Measurements from ENCODE around the gene ACER1. TPM values are rescaled to one million over a fixed set of nuclear protein-coding genes. Genes with fewer than 3 reads are reported as not detected.

ACER1 gene
- total RNA-seq, 1 donor from 2014 or later, result 4.0 TPM

DNA sequence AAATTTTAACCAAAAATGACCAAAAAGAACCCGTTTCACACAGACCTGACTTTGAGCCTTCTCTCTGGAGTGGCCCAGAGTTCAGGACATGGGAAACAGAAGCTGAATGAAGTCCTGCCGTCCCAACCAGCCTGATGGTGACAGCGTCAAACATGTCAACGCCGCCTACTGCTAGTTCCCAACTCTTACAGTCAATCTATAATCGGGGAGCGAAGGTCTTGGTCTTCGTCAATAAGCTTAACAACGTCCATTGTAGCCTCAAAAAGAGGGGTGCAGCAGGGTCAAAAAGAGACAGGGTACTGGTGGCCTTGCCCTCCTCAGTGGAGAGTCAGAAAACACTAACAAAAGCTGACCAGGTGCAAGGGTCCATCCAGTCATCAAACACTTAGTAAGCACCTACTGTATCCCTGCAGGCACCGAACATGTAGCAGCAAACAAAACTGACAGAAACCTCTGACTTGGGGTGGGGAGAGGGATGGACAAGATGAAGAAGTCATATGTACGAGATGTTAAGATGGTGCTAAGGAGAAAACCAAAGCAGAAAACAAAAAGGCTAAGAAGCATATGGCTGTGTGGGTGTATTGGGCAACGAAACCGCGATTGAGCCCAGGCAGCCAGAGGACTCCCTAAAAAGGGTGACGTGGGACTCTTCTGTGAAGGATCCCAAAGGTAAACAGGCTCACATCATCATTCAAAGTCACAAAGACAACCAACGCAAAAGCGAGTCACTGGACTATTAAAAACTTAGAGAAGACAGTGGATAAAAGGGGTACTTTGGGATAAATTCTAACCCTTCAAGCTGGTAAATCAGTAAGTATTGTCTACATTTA lies 65.6 kb downstream of the ACER1 start:
- no peak for DNase-seq

DNA sequence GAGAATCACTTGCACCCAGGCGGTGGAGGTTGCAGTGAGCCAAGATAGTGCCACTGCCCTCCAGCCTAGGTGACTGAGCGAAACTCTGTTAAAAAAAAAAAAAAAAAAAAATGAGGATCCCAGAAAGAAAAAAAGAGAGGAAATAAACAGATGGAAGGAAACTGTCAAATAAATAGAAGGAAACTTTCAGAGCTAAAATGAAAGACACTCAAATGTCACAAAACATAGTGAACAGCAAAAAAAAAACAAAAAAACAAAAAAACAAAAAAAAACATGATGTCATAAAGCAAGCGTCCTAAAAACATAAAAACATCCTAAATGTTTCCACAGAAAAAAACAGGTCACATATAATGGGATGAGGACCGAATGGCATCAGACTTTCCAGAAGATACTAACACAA lies 68.6 kb downstream of the ACER1 start:
- no peak for DNase-seq

DNA sequence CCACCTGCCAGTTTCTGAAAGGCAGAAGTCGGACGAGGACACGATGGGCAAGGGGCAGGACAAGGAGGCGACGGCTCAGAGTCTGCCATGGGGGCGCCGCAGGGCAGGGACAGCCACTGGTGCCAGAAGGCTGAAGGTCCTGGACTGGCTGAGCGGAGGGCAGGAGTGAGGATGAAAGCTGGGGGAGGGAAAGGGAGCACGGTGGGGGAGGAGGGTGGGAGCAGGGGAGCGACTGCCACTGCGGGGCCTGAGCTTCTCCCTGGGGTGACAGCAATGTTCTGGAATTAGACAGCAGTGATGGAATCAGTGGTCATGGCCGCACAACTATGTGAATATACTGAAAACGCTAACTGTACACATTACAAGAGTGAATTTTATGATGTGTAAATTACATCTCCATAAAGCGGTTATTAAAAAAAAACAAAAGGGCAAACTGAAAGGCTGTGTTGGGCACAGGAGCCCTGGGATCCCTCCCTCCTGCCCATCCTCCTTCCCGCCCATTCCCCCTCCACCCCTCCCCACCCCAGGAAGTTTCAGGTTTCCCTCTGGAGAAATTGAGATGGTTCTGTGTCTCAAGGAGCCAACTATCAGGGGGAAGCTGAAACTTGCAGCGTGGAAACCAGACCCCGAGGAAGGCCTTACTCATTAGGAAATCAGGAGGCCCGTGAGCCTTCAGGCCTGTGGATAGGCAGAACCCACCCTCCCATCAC lies 69.5 kb downstream of the ACER1 start:
- no peak for DNase-seq

DNA sequence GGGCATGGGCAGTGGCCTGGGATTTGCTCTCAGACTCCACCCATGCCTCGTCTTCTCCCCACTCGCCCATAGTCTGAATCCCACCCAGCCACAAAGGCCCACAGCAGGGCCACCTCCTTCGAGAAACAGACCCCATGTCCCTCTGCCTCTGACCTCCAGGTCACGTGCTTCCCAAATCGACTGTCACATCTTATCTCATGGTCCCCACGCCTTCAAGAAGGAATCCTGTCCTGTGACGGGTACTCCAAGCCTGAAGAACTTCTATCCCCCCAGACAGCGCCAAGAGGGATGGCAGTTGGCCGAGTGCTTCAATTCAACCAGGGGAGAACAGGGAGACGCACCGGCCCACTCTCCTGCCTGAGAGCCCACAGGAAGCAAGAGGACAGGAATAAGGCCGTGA lies 70.1 kb downstream of the ACER1 start:
- no peak for DNase-seq

DNA sequence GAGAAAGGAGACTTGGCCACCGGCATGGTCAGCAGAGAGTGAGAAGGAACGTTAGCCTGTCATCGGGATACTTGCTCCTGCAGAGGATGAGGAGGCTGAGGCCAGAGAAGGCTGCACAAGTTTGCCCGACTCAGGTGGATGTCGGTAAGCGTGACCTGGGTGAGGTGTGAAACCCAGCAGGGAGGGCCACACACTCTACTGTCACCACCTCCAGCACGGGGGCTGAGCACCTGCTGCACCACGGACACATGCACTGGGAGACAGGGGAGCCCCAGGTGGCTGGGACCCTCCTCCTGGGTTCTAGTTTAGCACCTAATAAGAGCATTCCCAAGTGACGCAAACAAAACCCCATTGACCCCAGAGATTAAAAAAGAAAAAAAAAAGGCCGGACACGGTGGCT lies 70.9 kb downstream of the ACER1 start:
- DNase-seq, result no peak

DNA sequence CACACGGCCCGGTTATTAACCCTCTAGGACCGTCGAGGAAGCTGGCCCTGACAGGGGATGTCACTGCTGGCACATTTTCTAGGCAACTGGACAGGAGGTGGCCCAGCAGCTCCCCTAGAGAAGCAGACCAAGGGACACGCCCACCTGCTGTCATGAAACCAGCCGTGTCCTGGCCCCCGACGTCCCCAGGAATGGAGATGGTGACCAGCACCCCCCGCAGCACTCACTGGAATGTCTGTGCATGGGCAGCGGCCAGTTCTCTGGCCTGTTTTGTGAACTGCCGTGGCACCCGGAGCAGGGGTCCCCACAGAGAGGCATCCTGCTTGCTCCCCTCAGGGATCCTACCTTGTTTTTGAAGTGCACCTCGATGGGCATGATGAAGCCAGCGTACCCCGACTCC lies 71.5 kb downstream of the ACER1 start:
- DNase-seq, result no peak

DNA sequence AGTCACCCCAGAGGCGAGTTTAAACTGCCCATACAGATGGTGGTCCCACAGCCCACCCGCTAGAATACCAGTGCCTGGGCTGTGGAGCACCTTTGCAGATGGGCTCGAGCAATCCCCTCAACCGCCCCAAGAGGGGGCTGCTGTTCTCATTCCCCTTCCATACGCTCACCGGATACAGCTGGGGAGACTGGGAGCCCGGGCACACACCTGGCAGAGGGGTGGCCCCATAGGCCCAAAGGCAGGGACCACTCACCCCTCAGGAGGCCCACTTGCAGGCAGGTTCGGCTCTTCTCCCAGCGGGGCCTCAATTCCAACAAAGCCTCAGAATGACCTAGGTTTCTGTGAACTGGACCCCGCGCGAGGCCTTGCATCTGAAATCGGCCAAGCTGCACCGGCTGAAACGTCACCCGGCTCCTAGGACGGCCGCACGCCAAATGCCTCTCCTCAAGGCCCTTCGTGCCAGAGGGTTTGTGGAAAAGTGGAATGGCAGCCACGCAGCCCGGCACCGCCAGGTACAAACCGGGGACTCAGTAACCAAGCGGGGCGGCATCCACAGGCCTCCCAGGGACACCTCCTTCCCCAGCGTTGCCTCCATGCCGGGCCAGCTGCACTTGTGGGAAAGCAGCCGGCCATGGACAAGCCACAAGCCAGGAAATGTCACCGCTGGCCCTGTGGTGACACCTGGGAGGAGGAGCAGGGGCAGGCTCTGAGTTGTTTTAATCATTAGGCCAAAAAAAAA lies 72.3 kb downstream of the ACER1 start:
- DNase-seq, result no peak

DNA sequence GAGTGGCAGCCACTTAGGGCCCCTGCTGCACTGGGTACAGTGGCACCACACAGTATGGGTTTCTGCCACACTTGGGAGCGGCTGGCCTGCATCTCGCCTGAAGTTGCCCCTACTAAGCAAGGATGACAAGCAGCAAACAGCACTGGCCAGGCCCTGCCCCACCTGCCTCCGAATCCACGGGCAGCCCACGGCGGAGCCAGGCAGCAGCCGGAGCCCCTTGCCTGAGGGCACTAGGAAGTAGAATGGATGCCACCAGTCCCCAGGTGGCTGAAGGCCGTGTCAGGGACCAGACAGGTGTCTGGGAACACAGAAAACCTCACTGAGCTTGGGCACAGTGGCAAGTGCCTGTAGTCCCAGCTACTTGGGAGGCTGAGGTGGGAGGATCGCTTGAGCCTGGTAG lies 73.0 kb downstream of the ACER1 start:
- no peak for DNase-seq

DNA sequence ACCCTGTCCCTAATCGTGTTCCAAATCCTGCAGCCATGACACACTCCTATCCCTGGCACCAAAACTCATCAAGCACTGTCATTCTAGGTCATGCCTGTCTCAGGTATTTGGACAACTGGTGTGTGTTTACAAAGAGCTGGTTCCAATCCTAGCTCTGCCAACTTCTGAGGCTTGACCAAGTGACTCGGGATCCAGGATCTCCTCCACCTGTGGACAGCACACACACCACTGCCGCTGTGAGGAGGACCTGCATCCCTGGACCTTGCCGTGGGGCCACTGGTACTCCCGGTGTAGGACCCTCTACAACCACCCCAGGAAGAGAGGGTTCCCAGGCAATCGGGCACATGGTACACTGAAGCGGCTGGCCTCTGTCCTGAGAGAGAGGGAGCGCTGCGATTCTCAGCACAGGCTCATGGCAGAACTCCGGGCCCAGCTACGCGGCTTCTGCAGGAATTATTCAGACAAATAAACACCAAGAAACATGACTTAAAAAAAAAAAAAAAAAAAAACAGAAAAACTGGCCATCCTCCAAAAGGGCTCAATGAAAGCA lies 74.0 kb downstream of the ACER1 start:
- DNase-seq, result no peak

DNA sequence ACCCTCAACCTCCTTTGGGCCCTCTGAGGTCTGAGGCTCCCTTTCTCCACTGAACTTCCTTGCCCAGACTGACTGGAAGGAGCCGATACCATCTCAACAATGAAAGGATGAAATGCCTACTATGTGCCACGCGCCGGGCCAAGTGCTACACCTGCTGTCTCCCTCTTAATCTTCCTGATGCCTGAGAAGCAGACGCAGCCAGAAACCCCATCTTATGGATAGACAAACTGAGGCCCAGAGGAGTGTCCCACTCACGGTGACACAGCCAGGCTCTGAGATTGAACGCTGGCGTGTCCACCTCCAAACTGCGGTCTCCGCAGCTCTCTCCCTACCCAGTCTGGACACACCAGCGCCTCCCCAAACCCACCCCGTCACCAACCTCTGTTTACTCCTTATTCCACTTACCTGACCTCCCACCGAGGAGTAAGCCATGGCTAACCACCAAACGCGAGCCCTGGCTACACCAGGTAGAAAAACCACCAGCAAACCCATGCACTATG lies 74.5 kb downstream of the ACER1 start:
- DNase-seq, result no peak

Other genes with a start within 250 kb of the ACER1 start
- gene RFX2, start 223.1 kb downstream of the ACER1 start, total RNA-seq, result 7.2 TPM
- gene ACSBG2, start 197.9 kb downstream of the ACER1 start, total RNA-seq, result 0.20 TPM
- 5.6 TPM for gene MLLT1, start 53.6 kb downstream of the ACER1 start, total RNA-seq
- gene CLPP, start 27.9 kb upstream of the ACER1 start, total RNA-seq, result 17.1 TPM
- 31.0 TPM for gene ALKBH7, start 39.2 kb upstream of the ACER1 start, total RNA-seq
- gene PSPN, start 42.3 kb upstream of the ACER1 start, total RNA-seq, result 0.59 TPM
- gene GTF2F1, start 59.6 kb upstream of the ACER1 start, total RNA-seq, result 23.9 TPM
- gene KHSRP, start 91.2 kb upstream of the ACER1 start, total RNA-seq, result 100 TPM
- gene SLC25A41, start 100.2 kb upstream of the ACER1 start, total RNA-seq, result 0.49 TPM
- gene SLC25A23, start 126.2 kb upstream of the ACER1 start, total RNA-seq, result 14.3 TPM
- gene CRB3, start 130.7 kb upstream of the ACER1 start, total RNA-seq, result 9.8 TPM
- 0.69 TPM for gene DENND1C, start 148.2 kb upstream of the ACER1 start, total RNA-seq
- gene TUBB4A, start 168.7 kb upstream of the ACER1 start, total RNA-seq, result 0.49 TPM
- 0.69 TPM for gene TNFSF9, start 197.4 kb upstream of the ACER1 start, total RNA-seq

Data from skin of body (tissue), 2 donors.